Astrocyte of the cerebellum (primary cell): Measurements from ENCODE around the gene MS4A18.
A peak's percentile ranks its signal among the peaks of the same experiment; 100 is the strongest.

Source experiments
- DNase-seq: peaks from one replicate; pipeline ENCODE4 v3.0.0-alpha.2; 2011; ENCODE audit warnings: low read depth
- H3K4me3 ChIP-seq: 2 replicates; pipeline ENCODE4 v1.5.1; 2011; ENCODE audit warnings: mild to moderate bottlenecking, low read depth, low read length, moderate library complexity
- CTCF ChIP-seq: IDR thresholded peaks from 2 replicates; pipeline ENCODE4 v1.5.1; 2012; ENCODE audit warnings: low read length, low read depth, moderate library complexity, mild to moderate bottlenecking; ENCODE audit errors: missing control alignments
- in situ Hi-C: cut with HindIII; loops from 2 replicates; pipeline ENCODE4 v1.10.0; 2017; ENCODE audit warnings: low sequenced_read_pairs

The MS4A18 gene

GRCh38 chr11:60781981-60782316, 57.4 kb downstream of the MS4A18 start:
- H3K4me3 ChIP-seq: no peak overlapping the region
- DNase-seq: no peak
- no peak for TF ChIP-seq CTCF
- in situ Hi-C loops: no loop called here

- no peak overlapping the region for H3K4me3 ChIP-seq
- no peak for DNase-seq
- in situ Hi-C loops: no loop called here
- no peak for TF ChIP-seq CTCF
These were observed 58.0 kb downstream of the MS4A18 start for GRCh38 chr11:60782393-60783140.

GRCh38 chr11:60783141-60783484, 58.6 kb downstream of the MS4A18 start:
- DNase-seq: no peak
- TF ChIP-seq CTCF: no peak
- in situ Hi-C loops: no loop called here
- no peak overlapping the region for H3K4me3 ChIP-seq

GRCh38 chr11:60783911-60784310, 59.4 kb downstream of the MS4A18 start:
- no peak for TF ChIP-seq CTCF
- DNase-seq: no peak
- no peak overlapping the region for H3K4me3 ChIP-seq
- in situ Hi-C loops: no loop called here

- H3K4me3 ChIP-seq: no peak within 1 kb of the TSS
- DNase-seq: no peak
- in situ Hi-C loops: no loop called here
- TF ChIP-seq CTCF: no peak
These were observed 60.6 kb downstream of the MS4A18 start, which contains the start of gene MS4A10 for GRCh38 chr11:60785136-60785535. Gene MS4A10, plus strand, starts transcription at chr11:60785333. Its CDS starts 5,003 bp downstream, at chr11:60790336.

- no peak overlapping the region for H3K4me3 ChIP-seq
- in situ Hi-C loops: no loop called here
- TF ChIP-seq CTCF: no peak
- DNase-seq: peak; percentile 19
These were observed 61.4 kb downstream of the MS4A18 start for GRCh38 chr11:60785806-60786361.
